GM12878 (cell line): ENCODE measurements around the gene SIK2. TPM values are rescaled to one million over a fixed set of nuclear protein-coding genes. Genes with fewer than 3 reads are reported as not detected.

Experiments
- HDGF ChIP-seq: fragments of 450-650 bp; IDR thresholded peaks from 2 replicates; pipeline ENCODE4 v1.6.1; 2016; ENCODE audit warnings: antibody characterized with exemption
- IRF4 ChIP-seq: IDR thresholded peaks from 2 replicates; pipeline ENCODE4 v1.6.1; 2011; ENCODE audit warnings: low read depth, low read length
- RFX5 ChIP-seq: IDR thresholded peaks from 2 replicates; pipeline ENCODE4 v1.6.1; 2011; ENCODE audit warnings: low read depth, low read length, improper control_type of control experiment
- STAT1 ChIP-seq: fragments of 450-650 bp; conservative IDR thresholded peaks from 2 replicates; pipeline ENCODE4 v1.6.1; 2014; ENCODE audit warnings: antibody characterized with exemption, mild to moderate bottlenecking
- WRNIP1 ChIP-seq: IDR thresholded peaks from 2 replicates; pipeline ENCODE4 v1.6.1; 2011; ENCODE audit warnings: low read depth, low read length, improper control_type of control experiment, borderline replicate concordance
- ZZZ3 ChIP-seq: IDR thresholded peaks from 2 replicates; pipeline ENCODE4 v1.6.1; 2011; ENCODE audit warnings: low read depth; ENCODE audit not compliant: control insufficient read depth, insufficient read length
- polyA plus RNA-seq, 11 experiments: library from polyadenylated mRNA; depleted of rRNA in 4 of 11; unstranded in 6 of 11; stranded (reverse) in 5 of 11; fragments of >200 nt; fragmentation: Nextera tagmentation in 4 of 11; fragmentation: Illumina TruSeq in 1 of 11; extraction: Ambion mirVana in 4 of 11; extraction: Trizol in 1 of 11; gene quantifications; 1 replicate in 1 of 11; 2 replicates in 10 of 11; pipeline versions ENCODE4 v1.2.1 to v1.2.3, GENCODE V29; 2011 to 2016; ENCODE audit warnings: inconsistent platforms in 2 of 11, missing spikeins in 2 of 11, low read depth in 1 of 11
- total RNA-seq, 4 experiments: library from RNA; depleted of rRNA in 3 of 4; stranded (reverse); fragments of >200 nt in 3 of 4; fragmentation: Illumina TruSeq in 1 of 4; extraction: Trizol in 1 of 4; gene quantifications; 2 replicates each; pipeline versions ENCODE4 v1.2.1 to v1.2.3, GENCODE V29; 2013 to 2021
- TF ChIP-seq, protein P1 (sequence below): IDR thresholded peaks from 2 replicates; pipeline ENCODE4 v1.6.1; 2011; ENCODE audit warnings: borderline replicate concordance, low read depth, mild to moderate bottlenecking, moderate library complexity, mixed read lengths, low read length; ENCODE audit not compliant: insufficient read depth; ENCODE audit errors: extremely low read length
- TF ChIP-seq, protein P2 (sequence below): fragments of 450-650 bp; IDR thresholded peaks from 2 replicates; pipeline ENCODE4 v1.6.1; 2016; ENCODE audit warnings: mild to moderate bottlenecking
- TF ChIP-seq, protein P3 (sequence below): IDR thresholded peaks from 2 replicates; pipeline ENCODE4 v1.6.1; 2011; ENCODE audit warnings: low read depth, mild to moderate bottlenecking, low read length, moderate library complexity, borderline replicate concordance; ENCODE audit errors: extremely low read depth
- TF ChIP-seq, protein P4 (sequence below): fragments of 450-650 bp; formaldehyde crosslinking; IDR thresholded peaks from 2 replicates; pipeline ENCODE4 v1.5.0; 2022; ENCODE audit warnings: mild to moderate bottlenecking, missing genetic modification characterization
- TF ChIP-seq, protein P5 (sequence below): fragments of 450-650 bp; IDR thresholded peaks from 2 replicates; pipeline ENCODE4 v1.6.1; 2016; ENCODE audit warnings: mild to moderate bottlenecking

Gene SIK2
- total and polyA plus RNA-seq, 10 of the 15 experiments (the other 5 are each of a cell fraction or from before 2014, with no cell fraction given) = 0.97 to 14.2 (median 4.5) TPM

DNA sequence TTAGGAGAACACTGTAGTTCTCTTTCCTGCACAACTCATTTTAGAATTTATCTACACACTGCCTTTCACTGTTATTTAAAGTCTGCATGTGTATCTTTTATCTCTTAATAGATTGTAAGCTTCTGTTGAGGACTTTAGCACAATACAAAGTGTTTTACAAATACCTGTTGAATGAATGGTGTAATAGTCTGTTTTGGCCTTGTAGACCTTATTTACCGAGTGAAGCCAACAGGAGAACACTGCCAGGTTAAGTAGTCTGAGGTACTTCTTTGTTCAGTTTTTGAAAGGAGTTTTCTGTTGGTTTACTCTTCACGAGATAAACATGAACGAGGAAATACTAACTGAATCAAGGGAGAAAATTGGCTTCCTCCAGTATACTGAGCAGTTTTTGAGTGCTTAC lies 31.0 kb downstream of the SIK2 start (continued):
- TF ChIP-seq, protein P1, sequence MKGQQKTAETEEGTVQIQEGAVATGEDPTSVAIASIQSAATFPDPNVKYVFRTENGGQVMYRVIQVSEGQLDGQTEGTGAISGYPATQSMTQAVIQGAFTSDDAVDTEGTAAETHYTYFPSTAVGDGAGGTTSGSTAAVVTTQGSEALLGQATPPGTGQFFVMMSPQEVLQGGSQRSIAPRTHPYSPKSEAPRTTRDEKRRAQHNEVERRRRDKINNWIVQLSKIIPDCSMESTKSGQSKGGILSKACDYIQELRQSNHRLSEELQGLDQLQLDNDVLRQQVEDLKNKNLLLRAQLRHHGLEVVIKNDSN = no peak
- TF ChIP-seq, protein P2, sequence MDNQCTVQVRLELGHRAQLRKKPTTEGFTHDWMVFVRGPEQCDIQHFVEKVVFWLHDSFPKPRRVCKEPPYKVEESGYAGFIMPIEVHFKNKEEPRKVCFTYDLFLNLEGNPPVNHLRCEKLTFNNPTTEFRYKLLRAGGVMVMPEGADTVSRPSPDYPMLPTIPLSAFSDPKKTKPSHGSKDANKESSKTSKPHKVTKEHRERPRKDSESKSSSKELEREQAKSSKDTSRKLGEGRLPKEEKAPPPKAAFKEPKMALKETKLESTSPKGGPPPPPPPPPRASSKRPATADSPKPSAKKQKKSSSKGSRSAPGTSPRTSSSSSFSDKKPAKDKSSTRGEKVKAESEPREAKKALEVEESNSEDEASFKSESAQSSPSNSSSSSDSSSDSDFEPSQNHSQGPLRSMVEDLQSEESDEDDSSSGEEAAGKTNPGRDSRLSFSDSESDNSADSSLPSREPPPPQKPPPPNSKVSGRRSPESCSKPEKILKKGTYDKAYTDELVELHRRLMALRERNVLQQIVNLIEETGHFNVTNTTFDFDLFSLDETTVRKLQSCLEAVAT = no peak
- TF ChIP-seq, protein P3, sequence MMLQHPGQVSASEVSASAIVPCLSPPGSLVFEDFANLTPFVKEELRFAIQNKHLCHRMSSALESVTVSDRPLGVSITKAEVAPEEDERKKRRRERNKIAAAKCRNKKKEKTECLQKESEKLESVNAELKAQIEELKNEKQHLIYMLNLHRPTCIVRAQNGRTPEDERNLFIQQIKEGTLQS = no peak
- TF ChIP-seq IRF4 (no peak), HDGF (no peak), ZZZ3 (no peak), RFX5 (no peak), WRNIP1 (no peak), STAT1 (no peak)
- TF ChIP-seq, protein P4, sequence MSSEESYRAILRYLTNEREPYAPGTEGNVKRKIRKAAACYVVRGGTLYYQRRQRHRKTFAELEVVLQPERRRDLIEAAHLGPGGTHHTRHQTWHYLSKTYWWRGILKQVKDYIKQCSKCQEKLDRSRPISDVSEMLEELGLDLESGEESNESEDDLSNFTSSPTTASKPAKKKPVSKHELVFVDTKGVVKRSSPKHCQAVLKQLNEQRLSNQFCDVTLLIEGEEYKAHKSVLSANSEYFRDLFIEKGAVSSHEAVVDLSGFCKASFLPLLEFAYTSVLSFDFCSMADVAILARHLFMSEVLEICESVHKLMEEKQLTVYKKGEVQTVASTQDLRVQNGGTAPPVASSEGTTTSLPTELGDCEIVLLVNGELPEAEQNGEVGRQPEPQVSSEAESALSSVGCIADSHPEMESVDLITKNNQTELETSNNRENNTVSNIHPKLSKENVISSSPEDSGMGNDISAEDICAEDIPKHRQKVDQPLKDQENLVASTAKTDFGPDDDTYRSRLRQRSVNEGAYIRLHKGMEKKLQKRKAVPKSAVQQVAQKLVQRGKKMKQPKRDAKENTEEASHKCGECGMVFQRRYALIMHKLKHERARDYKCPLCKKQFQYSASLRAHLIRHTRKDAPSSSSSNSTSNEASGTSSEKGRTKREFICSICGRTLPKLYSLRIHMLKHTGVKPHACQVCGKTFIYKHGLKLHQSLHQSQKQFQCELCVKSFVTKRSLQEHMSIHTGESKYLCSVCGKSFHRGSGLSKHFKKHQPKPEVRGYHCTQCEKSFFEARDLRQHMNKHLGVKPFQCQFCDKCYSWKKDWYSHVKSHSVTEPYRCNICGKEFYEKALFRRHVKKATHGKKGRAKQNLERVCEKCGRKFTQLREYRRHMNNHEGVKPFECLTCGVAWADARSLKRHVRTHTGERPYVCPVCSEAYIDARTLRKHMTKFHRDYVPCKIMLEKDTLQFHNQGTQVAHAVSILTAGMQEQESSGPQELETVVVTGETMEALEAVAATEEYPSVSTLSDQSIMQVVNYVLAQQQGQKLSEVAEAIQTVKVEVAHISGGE (CRISPR knock-in tag) = no peak
- TF ChIP-seq, protein P5, sequence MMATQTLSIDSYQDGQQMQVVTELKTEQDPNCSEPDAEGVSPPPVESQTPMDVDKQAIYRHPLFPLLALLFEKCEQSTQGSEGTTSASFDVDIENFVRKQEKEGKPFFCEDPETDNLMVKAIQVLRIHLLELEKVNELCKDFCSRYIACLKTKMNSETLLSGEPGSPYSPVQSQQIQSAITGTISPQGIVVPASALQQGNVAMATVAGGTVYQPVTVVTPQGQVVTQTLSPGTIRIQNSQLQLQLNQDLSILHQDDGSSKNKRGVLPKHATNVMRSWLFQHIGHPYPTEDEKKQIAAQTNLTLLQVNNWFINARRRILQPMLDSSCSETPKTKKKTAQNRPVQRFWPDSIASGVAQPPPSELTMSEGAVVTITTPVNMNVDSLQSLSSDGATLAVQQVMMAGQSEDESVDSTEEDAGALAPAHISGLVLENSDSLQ = no peak
